Measurements from ENCODE around the gene RIBC2.

DNA sequence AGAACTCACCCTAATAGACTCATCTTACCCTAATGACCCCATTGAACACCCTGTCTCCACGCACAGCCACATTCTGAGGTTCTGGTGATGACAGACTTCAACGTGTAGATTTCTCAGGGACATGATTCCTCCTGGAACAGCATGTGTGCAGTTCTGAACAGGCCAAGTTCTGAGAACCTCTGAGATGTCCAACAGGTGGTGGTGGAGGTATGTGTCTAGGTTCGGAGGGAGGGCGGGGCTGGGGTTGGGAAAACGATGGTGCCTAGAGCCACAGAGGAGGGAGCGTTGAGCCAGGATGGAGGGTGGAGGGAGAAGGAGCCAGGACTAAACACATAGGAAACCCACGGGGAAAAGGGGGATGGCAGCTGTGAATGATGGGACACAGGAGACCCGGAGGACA, 45.7 kb downstream of the RIBC2 start:
- TF ChIP-seq POLR2A (IDR thresholded peaks at IDR 0.05), result no peak
- TF ChIP-seq, protein P1, sequence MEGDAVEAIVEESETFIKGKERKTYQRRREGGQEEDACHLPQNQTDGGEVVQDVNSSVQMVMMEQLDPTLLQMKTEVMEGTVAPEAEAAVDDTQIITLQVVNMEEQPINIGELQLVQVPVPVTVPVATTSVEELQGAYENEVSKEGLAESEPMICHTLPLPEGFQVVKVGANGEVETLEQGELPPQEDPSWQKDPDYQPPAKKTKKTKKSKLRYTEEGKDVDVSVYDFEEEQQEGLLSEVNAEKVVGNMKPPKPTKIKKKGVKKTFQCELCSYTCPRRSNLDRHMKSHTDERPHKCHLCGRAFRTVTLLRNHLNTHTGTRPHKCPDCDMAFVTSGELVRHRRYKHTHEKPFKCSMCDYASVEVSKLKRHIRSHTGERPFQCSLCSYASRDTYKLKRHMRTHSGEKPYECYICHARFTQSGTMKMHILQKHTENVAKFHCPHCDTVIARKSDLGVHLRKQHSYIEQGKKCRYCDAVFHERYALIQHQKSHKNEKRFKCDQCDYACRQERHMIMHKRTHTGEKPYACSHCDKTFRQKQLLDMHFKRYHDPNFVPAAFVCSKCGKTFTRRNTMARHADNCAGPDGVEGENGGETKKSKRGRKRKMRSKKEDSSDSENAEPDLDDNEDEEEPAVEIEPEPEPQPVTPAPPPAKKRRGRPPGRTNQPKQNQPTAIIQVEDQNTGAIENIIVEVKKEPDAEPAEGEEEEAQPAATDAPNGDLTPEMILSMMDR (IDR thresholded peaks at IDR 0.05), result no peak

Data from body of pancreas (tissue), 4 donors.